NCI-H1436 treated with DMSO at 0.1 percent for 48 hours (cell line): Measurements from ENCODE around the gene LRRC8C.
"Not testable (repeated sequence)": the region's sequence is repeated elsewhere in the genome, so short reads cannot be mapped to it uniquely, and the experiment has no call there.

Experiments used
- DNase-seq: peaks from one replicate; lab custom pipeline; 2025; lab: John Stamatoyannopoulos, UW

The LRRC8C gene

DNA sequence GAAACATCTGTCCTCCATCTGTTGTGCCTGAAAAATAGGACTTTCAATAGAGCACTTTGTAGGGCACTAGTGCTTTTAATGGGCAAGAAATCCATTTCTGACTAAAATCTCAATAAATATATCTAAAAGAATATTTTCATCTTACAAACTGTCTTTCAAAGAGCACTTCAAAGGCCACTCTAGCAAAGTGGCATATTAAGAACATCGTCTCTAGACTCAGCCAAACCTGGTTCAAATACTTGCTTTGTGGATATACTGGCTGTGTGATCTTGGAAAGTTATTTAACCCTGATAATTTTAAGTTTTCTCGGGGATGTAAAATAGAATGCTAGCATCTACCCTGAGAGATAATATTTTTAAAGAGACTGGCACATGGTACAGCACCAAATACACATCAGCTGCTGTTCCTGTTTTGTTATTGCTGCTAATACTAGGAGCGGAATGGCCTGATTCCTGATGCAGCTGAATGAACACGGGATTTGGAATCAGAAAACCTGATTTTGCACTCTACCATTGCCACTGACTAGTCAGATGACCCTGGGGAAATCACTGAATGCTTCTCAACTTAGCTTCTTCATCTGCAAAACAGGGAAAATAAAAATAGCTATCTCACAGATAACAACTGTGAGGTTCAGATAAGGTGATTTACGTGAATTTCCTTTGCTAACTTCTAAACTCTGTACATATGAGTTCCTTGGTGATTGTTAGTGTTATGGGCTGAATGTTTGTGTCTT is 25.2 kb upstream of the LRRC8C start:
- DNase-seq, result no peak

DNA sequence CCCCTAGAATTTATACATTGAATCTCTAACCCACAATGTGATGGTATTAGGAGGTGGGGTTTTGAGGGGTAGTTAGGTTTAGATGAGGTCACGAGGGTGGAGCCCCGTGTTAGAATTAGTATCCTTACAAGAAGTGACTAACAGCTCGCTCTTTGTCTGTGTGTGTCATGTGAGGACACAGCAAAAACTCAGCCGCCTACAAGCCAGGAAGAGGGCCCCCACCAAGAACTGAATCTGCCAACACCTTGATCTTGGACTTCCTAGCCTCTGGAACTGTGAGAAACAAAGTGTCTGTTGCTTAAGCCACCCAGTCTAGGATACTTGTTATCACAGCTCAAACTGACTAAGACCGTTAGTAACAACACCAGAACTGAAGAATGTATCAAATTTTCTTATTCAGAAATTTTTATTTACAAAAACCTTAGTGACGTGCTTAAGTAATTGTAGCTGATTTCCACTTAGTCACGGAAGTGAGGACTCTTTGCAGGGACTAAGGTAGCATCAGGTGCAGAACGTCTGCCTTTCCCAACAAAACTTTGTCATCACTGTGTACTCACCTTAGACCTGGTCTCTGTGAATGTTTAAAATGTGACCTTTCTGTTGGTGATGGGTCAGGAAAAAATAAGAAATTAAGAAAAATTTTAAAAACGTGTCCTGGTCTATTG is 24.5 kb upstream of the LRRC8C start:
- no peak for DNase-seq

DNA sequence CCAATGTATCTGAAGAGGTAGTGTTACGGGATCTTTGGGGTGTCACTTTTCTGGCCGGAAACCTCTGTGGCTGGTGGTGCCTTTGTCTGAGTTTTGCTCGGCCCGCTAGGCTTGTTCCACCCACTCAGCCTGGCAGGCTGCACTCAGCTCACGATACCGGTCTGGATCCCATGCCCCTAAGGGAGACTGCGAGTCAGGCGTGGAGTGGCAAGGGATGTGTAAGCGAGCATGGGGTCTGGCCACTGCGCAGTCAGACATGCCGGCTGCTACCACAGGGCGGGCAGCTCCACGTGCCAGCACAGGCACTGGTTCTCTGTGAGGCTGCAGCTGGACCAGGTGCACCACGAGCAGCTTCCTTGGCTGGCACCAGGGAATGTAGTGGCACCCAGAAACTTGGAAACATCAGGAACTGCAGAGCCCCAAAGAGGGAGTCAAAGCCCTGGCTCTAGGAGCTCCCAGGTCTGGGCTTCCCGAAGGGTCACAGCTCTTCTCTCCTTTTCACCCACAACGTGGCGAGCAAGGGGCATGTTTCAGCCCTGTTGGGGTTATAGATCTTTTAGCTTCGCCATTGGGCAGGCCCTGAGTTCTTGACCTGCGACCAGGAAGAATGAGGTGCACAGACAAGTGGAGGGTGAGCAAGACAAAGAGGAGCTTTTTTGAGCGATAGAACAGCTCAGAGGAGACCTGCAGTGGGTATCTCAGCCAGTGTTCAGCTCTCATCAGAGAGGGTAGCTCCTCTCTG is 23.8 kb upstream of the LRRC8C start:
- no peak for DNase-seq

DNA sequence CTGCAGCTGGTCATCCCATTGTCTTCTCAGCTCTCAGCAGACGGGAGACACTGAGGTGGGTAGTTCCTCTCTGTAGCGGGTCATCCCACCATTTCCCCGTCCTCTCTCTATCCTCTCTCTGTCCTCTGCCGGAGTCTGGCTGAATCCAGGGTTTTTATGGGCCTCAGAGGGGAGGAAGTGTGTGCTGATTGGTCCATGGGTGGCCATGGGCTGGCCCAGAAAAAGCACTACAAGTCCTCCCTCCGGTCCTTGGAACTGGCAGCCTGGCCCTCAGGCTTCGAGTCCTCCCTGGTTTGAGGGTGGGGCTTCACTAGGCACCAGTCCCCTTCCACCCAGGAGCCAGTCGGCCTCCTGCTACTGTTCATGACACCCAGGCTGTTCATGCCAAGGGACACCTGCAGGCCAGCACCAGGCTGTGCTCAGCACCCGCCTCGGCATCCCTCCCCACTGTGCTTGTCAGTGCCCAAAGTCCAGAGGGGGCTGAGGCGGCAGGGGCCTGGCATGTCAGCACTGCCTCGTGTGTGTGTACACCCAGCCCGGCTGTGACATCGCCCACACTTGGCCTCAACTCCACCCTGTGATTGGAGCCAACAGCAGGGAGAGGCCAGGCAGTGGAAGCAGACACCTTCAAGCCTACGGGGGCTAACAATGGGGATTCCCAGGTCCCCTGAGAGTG is 23.0 kb upstream of the LRRC8C start:
- DNase-seq, result no peak

DNA sequence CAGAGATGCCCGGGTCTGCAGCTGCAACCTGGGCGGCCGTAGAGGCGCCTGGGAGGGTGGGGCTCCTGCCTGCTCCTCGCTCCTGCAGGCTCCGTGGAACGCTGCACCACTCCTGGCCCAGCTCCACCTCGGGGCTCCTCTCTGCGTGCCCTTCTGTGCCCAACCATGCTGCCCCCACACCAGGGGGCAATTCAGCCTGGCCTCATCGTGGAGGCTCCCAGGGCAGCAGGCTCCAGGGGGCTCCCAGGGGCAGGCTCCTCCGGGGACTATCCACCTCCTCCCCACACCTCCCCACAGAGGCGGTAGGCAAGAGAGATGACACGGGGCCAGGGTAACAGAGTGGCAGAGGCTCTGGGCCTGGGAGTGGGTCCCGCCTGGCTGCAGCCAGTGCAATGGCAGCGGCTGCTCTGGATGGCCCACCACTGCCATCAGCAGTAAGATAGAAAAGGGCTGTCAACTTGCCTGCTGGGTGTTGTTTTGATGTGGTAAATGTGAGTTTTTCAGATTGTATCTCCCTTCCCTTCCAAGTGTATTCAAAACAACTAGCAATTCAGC is 22.4 kb upstream of the LRRC8C start:
- no peak for DNase-seq

DNA sequence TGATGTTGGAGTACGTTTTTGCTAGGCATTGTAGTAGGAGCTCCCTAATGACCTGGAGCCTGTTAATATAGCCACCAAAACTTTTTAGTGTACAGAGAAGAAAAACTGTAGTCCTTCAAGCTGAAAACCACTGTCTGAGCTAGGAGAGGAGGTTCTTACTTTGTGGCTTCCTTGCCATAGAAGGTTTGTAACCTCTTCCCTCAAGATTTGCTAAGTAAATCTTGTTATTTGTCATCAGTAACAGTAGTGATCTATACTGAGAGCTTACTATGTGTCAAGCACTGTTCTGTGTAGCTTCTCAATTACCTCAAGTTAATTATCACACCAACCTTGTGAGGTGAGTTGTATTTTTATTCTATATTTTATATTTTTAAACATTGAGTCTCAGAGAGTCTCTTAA is 21.2 kb upstream of the LRRC8C start:
- no peak for DNase-seq

DNA sequence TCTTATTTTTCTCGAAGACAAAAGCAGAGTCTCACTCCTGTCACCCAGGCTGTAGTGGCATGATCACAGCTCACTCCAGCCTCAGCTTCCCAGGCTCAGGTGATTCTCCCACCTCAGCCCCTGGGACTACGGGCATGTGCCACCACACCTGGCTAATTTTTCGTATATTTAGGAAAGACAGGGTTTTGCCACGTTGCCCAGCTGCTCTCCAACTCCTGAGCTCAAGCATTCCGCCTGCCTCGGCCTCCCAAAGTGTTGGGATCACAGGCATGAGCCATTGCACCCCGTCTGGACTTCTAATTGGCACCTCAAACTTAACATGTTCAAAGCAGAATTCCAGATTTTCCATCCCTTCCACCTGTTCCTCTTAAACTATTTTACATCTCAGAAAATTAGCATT is 19.0 kb upstream of the LRRC8C start:
- no peak for DNase-seq

DNA sequence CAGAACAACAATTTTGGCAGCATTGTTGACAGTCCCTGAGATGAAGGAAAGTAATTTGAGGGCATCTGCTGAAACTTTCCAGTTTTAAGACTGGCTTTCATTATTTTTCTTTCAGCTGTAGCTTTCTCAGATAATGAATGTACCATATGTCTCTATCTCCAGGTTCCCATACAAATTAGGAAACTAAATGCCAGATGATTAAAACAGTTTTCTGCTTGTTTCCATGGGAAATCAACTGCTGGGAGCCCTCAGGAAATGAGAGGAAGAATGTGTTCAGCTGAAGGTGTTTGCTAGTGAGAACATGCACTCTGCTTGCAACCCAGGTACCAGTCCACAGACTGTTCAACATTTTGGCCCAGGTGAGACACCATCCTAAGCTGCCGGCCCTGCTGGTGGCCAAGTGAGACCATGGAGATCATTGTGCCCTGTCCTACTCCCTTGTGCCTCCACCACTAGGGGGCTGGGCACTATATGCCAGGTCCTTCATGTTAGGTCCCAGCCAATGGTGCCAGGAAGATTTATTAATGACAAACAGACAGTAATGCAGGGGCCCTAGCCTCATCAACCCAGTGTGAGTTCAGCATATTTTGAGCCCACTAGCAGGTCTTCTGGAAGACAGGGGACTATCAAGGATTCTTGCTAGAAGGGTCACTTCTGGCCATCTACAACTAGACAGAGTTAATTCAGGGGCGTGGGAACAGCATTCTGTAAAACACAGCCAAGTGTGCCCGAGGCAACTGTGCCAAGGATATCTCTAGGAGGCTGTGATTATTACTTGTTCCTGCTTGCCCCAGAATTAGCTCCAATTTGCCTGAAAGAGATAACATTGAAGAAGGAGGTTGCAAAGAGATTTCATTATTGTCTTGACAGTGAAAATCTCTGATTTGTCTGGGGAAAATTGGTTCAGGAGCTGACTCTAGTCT is 17.0 kb upstream of the LRRC8C start:
- no peak for DNase-seq

DNA sequence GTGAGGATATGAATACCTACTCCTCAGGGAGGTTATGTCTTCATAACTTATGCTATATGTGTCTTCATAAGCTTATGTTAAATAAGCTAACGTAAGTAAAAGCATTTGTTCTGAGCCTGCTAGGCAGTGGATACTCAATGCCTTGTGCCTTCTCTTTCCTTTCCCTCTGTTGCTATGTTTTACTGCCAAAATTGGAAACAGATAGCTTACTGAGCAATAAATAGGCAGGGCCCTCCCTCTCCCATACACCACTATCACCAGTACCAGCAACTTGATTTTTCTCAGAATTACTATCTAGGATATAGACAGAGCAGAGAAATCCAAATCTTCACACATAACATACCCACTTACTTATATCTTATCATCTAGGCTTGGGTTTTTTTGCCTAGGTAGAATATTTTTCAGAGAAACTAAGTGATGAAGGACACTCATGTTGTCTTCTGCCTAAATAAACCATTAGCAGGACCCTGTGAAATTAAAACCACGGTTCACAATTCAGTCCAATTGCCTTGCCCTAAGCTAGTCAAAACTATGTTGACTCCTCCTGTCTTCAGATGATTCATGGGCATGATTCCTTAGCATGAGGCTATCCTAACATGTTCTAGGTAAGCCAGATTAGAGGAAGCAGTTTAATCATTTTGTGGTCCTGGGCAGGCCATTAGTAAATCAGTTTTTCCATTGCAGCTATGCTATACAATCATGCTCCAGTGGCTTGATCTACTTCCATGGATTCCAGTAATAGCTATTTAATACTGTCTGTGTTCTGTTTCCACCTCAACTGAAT is 15.9 kb upstream of the LRRC8C start:
- DNase-seq, result no peak

DNA sequence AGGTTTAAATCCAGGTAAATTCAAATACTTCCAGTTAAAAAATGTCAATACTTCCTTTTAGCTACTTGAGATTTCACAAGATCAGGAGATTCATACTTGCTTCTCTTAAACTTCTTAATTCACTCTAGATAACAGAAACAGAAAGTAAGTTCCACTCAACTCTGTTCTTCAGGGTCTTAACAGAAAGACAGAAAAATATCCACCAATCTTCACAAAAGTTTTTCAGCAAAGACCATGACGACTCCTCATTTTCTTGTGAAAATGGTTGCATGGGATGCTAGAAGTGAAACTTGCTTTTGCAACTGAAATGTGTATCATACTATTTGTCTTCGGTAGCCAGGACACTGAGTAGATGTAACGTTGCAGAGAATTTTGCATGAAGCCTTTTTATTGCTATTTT is 12.3 kb upstream of the LRRC8C start:
- no peak for DNase-seq

DNA sequence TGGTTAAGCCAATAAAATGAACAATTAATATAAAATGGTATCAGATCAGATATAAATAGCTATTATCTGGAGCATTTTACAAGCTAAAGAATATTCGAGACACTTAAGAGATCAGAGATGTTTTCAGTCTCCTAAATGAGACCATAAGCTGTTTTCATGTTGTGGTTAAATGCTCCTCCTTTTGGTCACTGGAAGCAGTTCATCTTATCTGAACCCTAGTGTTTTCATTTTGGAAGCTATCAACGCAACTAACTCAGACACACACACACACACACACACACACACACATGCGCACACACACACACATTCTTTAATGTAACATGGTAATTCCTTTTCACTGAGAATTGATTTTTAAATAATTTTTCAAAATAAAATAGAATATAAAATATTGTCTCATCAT is 10.0 kb upstream of the LRRC8C start:
- DNase-seq, result no peak

DNA sequence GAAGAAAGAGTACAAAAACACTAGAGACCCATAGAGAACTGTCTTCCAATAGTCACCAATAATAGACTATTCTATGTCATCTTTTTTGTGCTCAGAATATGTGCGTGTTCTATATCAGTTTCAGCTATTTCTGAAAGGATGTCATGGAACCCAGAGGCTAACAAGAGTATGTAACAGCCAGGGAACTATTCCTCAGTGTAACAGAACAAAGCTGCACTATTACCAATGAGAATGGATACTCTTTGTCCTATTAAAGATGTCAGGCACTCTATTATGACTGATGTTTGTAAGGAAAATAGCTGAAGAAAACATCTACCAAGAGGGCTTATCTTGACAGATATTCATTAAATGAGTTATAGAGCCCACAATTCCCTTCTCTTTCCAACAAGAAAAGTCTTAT is 8.6 kb upstream of the LRRC8C start:
- DNase-seq, result no peak

DNA sequence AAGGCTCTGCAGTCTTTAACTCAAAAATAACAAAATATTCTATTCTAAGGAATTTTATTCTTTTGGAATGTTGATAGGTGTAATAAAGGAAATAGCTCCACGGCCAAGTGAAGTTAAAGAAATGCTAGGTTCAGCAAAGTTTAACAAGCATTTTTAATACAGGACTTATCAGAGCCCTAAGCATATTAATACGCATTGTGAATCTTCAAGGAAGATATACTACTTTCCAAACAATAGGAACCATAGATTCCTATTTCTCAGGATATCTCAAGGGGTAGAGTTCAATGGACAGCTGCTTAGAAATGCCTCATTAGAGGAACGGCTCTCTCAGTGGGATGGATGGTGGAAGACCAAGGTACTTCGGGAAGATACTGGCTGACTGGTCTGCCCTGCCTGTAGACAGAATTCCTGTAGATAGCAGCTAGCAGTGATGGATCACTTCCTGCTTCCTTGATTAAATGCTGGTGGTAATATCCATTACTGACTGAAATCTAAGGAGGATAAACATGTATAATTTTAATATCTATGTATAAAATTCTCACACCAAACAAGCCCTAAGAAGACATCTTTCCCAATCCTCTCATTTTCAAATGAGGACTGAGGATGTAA is 8.1 kb upstream of the LRRC8C start:
- DNase-seq, result no peak

DNA sequence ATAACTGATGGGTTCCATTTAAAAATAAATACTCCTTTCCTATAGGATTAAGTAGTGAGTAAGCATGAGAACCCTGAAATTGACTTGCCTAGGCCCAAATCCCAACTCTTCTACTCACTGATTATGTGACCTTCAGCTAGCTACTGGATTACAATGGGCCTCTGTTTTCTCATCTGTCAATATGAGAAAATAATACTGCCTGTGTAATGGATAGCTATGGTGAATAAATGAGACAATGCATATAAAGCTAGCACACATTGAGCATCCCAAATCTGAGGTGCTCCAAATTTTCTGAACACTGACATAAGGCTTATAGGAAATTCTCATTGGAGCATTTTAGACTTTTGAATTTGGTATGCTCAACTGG is 5.3 kb upstream of the LRRC8C start:
- no peak for DNase-seq

DNA sequence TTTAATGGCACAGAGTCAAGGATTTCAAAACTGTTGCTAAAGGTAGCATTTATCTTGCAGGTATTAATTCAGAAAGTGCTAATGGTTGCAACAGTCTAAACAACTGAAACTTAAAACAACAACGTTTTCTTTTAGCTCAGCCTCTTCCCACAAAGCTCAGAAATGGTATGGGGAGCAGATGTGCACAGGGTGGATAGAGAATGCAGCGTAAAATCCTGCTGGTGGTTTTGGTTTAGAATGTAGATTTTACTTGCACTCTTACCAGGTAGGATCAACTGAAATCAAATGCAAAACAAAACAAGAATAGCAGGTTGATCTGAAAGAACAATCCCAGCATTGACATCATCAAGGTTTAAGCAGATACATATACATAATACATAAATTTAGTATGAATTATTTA is 3.8 kb upstream of the LRRC8C start:
- DNase-seq, result no peak

DNA sequence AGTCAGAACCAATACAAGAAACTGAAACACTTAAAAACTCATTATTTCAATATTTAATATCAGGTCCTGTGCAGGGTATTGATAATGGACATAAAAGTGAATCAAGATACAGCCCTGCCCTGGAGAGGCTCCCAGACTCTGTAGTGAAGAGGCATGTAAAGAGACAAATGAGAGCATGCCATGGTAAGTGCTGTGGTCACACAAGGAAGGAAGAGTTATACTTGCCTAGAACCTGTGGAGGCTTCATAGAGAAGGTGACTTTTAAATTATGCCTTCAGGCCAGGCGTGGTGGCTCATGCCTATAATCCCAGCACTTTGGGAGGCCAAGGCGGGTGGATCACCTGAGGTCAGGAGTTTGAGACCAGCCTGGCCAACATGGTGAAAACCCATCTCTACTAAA is 3.3 kb upstream of the LRRC8C start:
- not testable (repeated sequence) for DNase-seq

DNA sequence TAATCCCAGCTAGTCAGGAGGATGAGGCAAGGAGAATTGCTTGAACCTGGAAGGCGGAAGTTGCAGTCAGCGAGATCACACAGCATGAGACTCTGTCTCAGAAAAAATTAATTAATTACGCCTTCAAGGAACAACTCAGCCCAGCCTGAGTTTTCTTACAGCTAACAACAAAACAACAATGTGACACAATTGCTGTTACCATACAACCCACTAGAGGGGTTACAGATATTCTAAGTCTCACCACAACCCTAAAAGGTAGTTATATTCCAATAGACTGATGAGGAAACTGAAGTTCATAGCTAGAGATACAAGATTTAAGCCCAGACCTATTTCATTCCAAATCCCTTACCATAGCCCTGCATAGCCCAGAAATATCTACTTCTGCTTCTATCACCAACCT is 2.9 kb upstream of the LRRC8C start:
- no peak for DNase-seq

DNA sequence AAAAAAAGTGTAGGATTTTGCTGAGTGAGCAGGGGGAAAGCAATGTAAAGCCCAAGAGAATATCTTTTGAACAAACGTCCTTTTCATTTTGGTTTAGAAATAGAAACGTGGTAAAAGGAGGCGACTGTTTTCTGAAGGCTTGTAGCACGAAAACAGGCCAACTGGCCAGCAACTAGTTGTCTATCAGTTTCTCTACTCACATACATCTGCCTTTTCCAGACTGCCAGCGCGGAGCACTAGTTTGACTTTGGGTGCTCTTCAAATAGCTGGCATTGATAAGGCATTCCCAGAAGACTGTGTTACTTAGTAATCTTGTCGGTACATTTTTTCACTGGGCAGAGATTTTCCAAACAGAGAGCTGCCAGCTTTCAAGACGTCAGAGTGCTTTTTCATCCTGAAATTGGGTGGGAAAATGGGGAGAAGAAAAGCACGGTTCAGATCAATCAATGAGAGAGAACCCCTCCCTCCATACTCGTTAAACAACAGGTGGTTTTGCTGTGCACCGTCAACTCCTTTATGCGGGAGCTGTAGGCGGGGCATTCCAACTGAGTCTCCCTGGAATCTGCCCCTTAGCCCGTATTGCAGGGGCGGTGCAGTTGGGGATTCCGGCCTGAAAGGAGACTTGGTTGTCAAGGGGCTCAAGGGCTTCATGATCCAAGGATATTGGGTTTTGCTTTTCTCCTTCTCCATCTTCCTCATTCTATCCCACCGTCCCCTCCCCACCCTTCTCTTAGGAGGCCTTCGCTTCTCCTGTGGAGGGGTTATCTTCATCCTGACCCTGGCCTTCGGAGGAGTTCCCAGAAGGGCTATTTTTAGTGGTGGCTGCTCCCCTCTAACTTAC is 884 bp upstream of the LRRC8C start:
- DNase-seq, result no peak

DNA sequence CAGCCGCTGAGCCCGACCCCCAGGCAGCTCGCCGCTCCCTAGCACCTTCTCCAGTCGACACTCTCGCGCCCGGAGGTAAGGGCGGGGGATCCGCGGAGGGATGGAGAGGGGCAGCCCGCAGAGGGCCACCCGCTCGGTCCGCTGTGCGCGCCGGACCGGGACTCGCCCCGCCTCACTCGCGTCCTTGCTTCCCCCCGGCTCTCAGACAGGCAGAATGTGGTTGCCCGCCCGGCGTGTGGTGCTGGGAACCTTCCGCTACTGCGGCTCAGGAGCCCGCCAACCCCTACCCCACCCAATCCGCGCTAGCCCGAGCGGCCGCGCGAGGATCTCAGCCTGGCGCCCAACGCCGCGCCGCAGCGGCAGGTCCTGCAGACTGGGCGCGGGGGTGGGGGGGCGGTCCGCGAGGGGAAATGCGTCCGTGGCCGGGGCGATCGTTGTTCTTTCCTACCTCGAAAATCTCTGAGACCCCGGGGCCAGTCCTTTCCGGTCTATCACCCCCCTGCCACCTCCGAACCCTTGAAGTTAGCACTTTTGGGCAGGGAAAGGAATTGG is 404 bp downstream of the LRRC8C start:
- no peak for DNase-seq
